ENCODE measurements around the gene TPSD1.
"Not testable (repeated sequence)": the region's sequence is repeated elsewhere in the genome, so short reads cannot be mapped to it uniquely, and the experiment has no call there.

The TPSD1 gene

DNA sequence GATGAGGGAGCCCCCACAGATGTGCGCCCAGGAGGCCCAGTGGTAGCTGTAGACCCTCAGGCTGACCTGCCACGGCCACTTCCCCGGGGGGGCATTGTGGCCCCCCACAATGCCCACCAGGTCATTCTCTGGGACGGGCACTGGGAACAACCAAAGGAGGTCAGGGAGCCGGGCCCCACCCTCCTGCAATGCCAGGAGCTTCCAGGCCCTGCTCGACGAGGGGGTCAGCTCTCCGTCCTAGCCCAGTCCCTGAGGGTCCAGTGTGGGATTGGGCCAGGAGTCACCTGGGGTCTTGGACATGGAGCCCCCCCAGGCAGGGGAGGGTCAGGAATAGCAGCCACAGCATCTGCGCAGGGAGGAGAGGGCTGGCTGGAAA is 7.0 kb downstream of the TPSD1 start:
- DNase-seq (ENCODE audit: low read depth in 2 of 2) = no peak

GRCh38 chr16:1263591-1264344 is 7.9 kb downstream of the TPSD1 start:
- DNase-seq (ENCODE audit: low read depth in 2 of 2) = no peak

GRCh38 chr16:1264345-1265089 is 8.6 kb downstream of the TPSD1 start:
- no peak for DNase-seq (ENCODE audit: low read depth in 2 of 2)

DNA sequence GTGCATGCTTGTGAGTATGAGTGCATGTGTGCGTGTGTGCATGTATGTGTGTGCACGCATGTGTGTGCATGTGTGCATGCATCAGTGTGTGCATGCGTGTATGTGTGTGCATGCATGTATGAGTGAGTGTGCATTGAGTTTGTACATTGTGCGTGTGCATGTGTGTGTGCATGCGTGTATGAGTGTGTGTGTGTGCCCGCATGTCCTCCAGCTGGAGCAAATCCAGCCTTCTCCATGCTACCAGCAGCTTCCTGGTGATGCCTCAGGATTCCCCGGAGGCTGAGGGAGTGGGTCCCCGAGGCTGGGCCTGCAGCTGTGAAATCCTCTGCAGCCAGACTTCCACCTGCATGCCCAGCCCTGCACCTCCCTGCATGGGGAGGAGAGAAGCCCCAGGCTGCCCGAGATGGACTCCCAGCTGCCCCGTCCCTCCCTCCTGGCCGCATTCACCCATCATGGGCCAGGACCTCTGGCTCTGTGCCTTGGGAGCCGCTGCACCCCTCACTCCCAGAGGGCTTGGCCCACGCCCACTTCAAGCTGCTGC is 9.3 kb downstream of the TPSD1 start:
- no peak for DNase-seq (ENCODE audit: low read depth in 2 of 2)

GRCh38 chr16:1265826-1266225 is 10.0 kb downstream of the TPSD1 start:
- DNase-seq (ENCODE audit: low read depth in 2 of 2) = no peak

- not testable (repeated sequence) for DNase-seq (ENCODE audit: low read depth in 2 of 2)
These were observed 13.5 kb downstream of the TPSD1 start for GRCh38 chr16:1269418-1269817.

DNA sequence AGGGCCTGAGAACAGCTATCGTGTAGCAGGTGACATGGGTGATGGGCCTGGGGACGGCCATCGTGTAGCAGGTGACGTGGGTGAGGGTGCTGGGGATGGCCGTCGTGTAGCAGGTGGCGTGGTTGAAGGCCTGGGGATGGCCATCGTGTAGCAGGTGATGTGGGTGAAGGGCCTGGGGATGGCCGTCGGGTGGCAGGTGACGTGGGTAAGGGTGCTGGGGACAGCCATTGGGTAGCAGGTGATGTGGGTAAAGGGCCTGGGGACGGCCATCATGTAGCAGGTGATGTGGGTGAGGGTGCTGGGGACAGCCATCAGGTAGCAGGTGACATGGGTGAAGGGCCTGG is 15.5 kb downstream of the TPSD1 start:
- no peak for DNase-seq (ENCODE audit: low read depth in 2 of 2)

DNA sequence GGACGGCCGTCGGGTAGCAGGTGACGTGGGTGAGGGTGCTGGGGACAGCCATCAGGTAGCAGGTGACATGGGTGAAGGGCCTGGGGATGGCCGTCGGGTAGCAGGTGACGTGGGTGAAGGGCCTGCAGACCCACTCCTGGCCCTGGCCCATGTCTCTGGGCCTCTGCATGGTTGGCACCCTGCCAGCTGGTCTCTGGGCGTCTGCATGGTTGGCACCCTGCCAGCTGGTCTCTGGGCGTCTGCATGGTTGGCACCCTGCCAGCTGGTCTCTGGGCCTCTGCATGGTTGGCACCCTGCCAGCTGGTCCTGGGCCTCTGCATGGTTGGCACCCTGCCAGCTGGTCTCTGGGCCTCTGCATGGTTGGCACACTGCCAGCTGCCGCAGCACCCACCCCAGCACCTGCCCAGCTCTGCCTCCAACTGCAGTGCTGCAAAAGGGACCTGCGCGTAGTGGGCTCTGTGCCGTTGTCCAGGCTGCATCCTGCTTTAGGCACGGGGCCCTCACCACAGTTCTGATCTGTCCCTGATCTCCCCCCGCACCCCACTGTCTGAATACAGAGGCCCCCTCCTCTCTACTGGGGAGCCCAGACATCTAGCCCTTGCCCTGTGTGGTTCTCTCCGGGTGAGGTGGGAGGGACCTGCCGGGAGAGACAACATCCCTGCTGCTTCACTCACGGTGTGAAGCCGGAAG is 16.0 kb downstream of the TPSD1 start:
- not testable (repeated sequence) for DNase-seq (ENCODE audit: low read depth in 2 of 2)

DNA sequence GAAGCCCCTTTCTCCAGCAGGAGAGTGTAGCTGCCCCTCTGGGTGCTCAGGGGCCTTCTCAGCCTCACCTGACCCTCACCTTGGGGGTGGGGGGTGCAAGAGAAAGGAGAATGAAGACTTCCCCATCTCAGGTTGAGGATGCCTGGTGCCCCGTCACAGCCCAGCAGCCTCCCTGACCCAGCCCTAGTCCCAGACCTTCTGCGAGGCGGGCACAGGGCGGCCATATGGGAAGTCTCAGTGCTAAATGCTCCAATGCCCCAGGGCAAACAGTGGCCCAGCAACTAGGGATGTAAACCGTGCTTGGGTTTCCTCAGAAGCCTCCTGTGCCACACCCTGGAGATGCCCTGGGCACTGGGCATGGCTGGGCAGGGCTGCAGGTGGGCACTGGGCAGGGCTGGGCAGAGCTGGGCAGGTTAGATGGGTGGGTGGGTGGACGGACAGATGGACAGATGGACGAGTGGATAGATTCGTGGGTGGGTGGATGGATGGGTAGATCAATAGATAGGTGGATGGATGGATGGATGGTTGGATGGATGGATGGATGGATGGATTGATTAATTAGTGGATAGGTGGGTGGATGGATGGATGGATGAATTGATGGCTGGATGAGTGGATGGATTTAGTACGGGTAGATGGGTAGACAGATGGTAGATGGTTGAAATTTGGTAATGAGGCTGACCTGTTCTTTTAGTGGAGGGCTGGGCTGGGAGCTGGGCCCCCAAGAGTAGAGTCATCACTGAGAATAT is 16.8 kb downstream of the TPSD1 start:
- no peak for DNase-seq (ENCODE audit: low read depth in 2 of 2)

DNA sequence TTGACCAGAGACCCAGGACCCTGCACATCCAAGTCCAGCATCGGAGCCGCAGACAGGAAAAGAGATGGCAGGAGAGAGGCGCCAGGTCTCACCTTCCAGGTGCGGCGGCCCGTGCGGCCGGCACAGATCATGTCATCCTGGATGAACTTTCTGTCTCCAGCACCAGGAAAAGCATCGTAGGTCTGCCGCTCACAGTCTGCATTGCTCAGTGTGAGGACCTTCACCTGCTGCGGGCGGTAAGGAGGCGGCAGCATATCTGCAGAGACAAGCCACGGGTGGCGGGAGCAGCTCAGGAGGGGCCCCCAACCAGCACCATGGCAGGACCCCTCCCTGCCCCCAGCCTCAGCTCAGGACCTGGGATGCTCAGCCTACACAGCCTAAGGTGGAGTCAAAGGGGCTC is 17.9 kb downstream of the TPSD1 start:
- DNase-seq (ENCODE audit: low read depth in 2 of 2) = no peak

GRCh38 chr16:1274767-1275166 is 18.9 kb downstream of the TPSD1 start:
- no peak for DNase-seq (ENCODE audit: low read depth in 2 of 2)

- no peak for DNase-seq (ENCODE audit: low read depth in 2 of 2)
These were observed 20.1 kb downstream of the TPSD1 start for GRCh38 chr16:1275791-1276579.

DNA sequence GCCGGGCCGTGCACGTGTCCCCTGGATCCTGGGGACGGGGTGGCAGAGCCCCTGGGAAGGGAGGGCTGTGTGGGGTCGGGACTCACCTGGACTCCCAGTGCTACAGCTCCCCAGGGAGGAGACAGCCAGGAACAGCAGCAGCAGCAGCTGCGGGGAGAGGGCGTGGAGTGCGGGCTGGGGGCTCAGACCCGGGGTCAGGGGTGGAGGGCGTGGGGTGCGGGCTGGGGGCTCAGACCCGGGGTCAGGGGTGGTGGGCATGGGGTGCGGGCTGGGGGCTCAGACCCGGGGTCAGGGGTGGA is 20.7 kb downstream of the TPSD1 start:
- DNase-seq (ENCODE audit: low read depth in 2 of 2) = no peak

DNA sequence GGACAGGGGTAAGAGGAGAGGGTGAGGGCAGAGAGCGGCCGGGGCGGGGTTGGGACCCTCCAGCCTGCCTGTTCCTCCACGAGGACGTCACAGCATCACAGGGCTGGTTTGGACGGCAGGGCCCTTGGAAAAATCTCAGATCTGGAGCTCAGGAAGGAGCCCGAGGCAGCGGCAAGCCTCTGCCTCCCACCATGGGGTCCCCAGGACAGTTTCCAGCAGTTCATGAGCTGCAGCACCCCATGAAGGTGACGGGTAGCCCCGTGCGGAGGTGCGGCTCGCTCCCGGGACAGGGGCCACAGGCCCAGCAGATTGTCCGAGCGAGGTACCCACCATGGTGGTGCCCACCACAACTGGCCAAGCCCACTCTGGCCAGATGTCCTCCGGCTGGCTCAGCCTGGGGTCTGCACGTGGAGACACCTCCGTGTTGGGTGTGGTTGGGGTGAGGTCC is 21.3 kb downstream of the TPSD1 start:
- no peak for DNase-seq (ENCODE audit: low read depth in 2 of 2)

DNA sequence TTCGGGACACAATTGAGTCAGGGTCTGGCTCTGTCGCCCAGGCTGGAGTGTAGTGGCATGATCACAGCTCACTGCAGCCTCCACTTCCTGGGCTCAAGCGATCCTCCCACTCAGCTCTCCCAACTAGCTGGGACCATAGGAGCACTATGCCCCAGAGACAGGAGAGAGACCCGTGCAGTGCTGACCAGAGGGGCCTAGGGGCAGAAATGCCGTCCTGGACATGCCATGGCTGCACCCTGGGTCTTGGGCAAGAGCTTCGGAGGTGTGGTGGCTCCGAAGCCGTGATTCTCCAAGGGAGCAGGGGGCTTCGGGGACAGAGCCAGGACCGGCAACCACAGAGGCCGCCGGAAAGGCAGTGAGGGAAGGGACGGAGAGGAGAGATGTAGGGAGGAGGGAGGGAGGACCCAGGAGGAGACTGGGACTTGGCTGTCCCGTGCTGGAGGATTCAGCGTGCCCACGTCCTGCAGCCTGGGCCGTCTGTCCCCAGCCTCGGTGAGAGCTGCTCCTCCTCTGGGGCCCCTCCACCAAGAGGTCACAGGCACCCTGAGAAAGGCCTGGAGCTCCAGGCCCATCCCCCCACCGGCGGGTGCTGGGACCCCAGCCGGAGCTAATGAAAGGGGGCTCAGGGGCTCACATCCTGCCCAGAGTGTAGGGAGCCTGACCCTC is 21.9 kb downstream of the TPSD1 start:
- no peak for DNase-seq (ENCODE audit: low read depth in 2 of 2)

- no peak for DNase-seq (ENCODE audit: low read depth in 2 of 2)
These were observed 22.6 kb downstream of the TPSD1 start for GRCh38 chr16:1278477-1278876.

- DNase-seq (ENCODE audit: low read depth in 2 of 2) = no peak
These were observed 23.4 kb downstream of the TPSD1 start for GRCh38 chr16:1279081-1279944.

DNA sequence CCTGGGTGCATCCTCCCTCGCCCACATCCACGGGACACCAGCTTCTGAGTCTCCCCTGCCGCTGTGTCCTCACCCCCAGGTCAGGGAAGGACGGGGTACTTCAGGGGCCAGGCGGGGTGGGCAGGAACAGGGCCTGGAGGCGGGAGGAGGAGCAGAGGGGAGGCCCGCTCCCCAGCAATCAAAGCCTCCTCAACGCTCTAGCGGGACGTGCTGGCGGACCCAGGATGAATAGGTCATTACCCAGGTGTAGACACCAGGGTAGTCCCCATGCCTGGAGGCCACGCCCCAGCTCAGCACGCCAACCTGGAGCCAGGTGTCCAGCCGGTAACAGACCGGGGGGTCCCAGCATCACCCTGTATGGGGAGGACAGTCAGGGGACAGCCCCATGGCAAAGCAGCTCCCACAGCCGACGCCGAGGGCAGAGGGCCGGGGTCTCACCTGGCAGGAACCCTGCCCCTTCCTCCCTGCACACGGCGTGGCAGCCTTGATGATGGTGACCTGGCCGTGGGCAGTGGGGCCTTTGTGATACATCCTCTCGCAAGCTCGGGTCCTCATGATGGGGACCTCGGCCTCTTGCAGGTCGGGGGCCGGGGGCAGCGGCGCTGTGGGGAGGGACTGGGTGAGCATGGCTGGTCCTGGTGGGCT is 24.2 kb downstream of the TPSD1 start:
- no peak for DNase-seq (ENCODE audit: low read depth in 2 of 2)

DNA sequence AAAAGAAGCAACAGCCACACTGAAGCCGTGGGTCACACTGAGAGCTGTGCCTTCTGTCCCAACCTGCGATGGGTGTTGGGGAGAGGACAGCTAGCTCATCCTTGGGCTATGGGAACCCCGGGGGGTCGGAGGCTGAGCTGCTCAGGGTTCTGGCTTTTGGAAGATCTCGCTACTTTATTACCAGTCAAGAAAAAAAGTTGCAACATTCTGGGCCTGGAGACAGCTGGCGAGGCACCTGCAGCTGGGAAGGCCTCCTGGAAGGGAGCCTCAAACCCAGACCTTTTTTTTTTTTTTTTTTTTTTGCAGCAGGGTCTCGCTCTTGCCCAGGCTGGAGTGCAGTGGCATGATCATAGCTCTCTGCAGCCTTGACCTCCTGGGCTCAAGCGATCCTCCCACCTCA is 24.9 kb downstream of the TPSD1 start:
- no peak for DNase-seq (ENCODE audit: low read depth in 2 of 2)
